K562 (cell line): ENCODE results near the gene GUK1. TPM values are rescaled to one million over a fixed set of nuclear protein-coding genes. Genes with fewer than 3 reads are reported as not detected.

ENCODE experiments used
- CBX5 ChIP-seq: IDR thresholded peaks from 2 replicates; pipeline ENCODE4 v1.6.1; 2014; ENCODE audit warnings: low read depth, borderline replicate concordance
- CHD1 ChIP-seq: fragments of 200-600 bp; sonication (generic); IDR thresholded peaks from one replicate; pipeline ENCODE4 v1.6.1; 2012; ENCODE audit warnings: mild to moderate bottlenecking, moderate library complexity, low read length, inconsistent platforms
- GTF2A2 ChIP-seq: IDR thresholded peaks from 2 replicates; pipeline ENCODE4 v1.6.1; 2016; ENCODE audit warnings: mild to moderate bottlenecking, missing genetic modification characterization, missing compliant biosample characterization
- HEY1 ChIP-seq: fragments of 250-450 bp; sonication (Bioruptor Pico); IDR thresholded peaks from 2 replicates; pipeline ENCODE4 v1.5.0; 2020; ENCODE audit warnings: mild to moderate bottlenecking, moderate library complexity, borderline replicate concordance
- HNRNPUL1 ChIP-seq: fragments of 200-400 bp; formaldehyde crosslinking; IDR thresholded peaks from 2 replicates; pipeline ENCODE4 v1.6.1; 2017; ENCODE audit warnings: low read length
- LEF1 ChIP-seq: fragments of 450-650 bp; IDR thresholded peaks from 2 replicates; pipeline ENCODE4 v1.6.1; 2016; ENCODE audit warnings: mild to moderate bottlenecking
- MCM3 ChIP-seq: fragments of 450-650 bp; IDR thresholded peaks from 2 replicates; pipeline ENCODE4 v1.6.1; 2016
- MCM5 ChIP-seq: fragments of 450-650 bp; IDR thresholded peaks from 2 replicates; pipeline ENCODE4 v1.6.1; 2016; ENCODE audit warnings: low read depth
- MTA1 ChIP-seq: fragments of 450-650 bp; IDR thresholded peaks from 2 replicates; pipeline ENCODE4 v1.6.1; 2017; ENCODE audit warnings: borderline replicate concordance
- MXI1 ChIP-seq: IDR thresholded peaks from 2 replicates; pipeline ENCODE4 v1.6.1; 2011; ENCODE audit warnings: low read depth, mild to moderate bottlenecking, improper control_type of control experiment, low read length
- PHTF2 ChIP-seq: fragments of 250-450 bp; sonication (Bioruptor Pico); IDR thresholded peaks from 2 replicates; pipeline ENCODE4 v1.5.0; 2021; ENCODE audit warnings: mild to moderate bottlenecking
- PYGO2 ChIP-seq: fragments of 450-650 bp; IDR thresholded peaks from 2 replicates; pipeline ENCODE4 v1.6.1; 2016; ENCODE audit warnings: mild to moderate bottlenecking, missing genetic modification characterization, moderate library complexity, missing compliant biosample characterization
- SMAD3 ChIP-seq: fragments of 450-650 bp; formaldehyde crosslinking; conservative IDR thresholded peaks from 2 replicates; pipeline ENCODE4 v1.4.0; 2020; ENCODE audit warnings: mild to moderate bottlenecking
- TRIM28 ChIP-seq: fragments of 450-650 bp; IDR thresholded peaks from 2 replicates; pipeline ENCODE4 v1.6.1; 2017
- ZC3H4 ChIP-seq: sonication (generic); formaldehyde crosslinking; IDR thresholded peaks from 2 replicates; pipeline ENCODE4 v1.9.0; 2021; ENCODE audit warnings: missing genetic modification reagents, borderline replicate concordance
- ZNF134 ChIP-seq: fragments of 250-450 bp; sonication (Bioruptor Pico); conservative IDR thresholded peaks from 2 replicates; pipeline ENCODE4 v1.4.0; 2020
- ZNF764 ChIP-seq: fragments of 250-450 bp; sonication (Bioruptor Pico); IDR thresholded peaks from 2 replicates; pipeline ENCODE4 v1.4.0; 2020; ENCODE audit warnings: low read depth, mild to moderate bottlenecking, moderate library complexity
- ZSCAN29 ChIP-seq: fragments of 450-650 bp; IDR thresholded peaks from 2 replicates; pipeline ENCODE4 v1.6.1; 2017
- polyA plus RNA-seq, 8 experiments: library from polyadenylated mRNA; depleted of rRNA in 4 of 8; stranded (reverse) in 5 of 8; unstranded in 3 of 8; fragments of >200 nt; fragmentation: Nextera tagmentation in 2 of 8; fragmentation: Illumina TruSeq in 1 of 8; extraction: Ambion mirVana in 2 of 8; extraction: Trizol in 1 of 8; gene quantifications; 2 replicates each; pipeline versions ENCODE4 v1.2.1 to v1.2.3, GENCODE V29; 2011 to 2014; ENCODE audit warnings: inconsistent platforms in 1 of 8, missing spikeins in 1 of 8
- total RNA-seq, 7 experiments: library from RNA; depleted of rRNA in 6 of 7; stranded (reverse); fragments of >200 nt in 6 of 7; fragmentation: Illumina TruSeq in 2 of 7; extraction: Trizol in 2 of 7; gene quantifications; 2 replicates each; pipeline versions ENCODE4 v1.2.1 to v1.2.3, GENCODE V29; 2011 to 2021; ENCODE audit warnings: low replicate concordance in 1 of 7
- TF ChIP-seq, protein P1 (sequence below): fragments of 450-650 bp; IDR thresholded peaks from 2 replicates; pipeline ENCODE4 v1.6.1; 2018; ENCODE audit warnings: mild to moderate bottlenecking, low read depth; ENCODE audit not compliant: partially characterized antibody
- TF ChIP-seq, protein P2 (sequence below): fragments of 450-650 bp; IDR thresholded peaks from 2 replicates; pipeline ENCODE4 v1.7.1; 2018; ENCODE audit warnings: mild to moderate bottlenecking, low read depth; ENCODE audit not compliant: partially characterized antibody
- TF ChIP-seq, protein P3 (sequence below): fragments of 250-450 bp; sonication (Bioruptor Pico); IDR thresholded peaks from 2 replicates; pipeline ENCODE4 v1.8.0; 2021; ENCODE audit warnings: moderate library complexity, mild to moderate bottlenecking, inconsistent platforms
- TF ChIP-seq, protein P4 (sequence below): IDR thresholded peaks from 2 replicates; pipeline ENCODE4 v1.6.1; 2011; ENCODE audit not compliant: insufficient read length; ENCODE audit errors: extremely low read depth

GUK1 gene
- total and polyA plus RNA-seq, 9 of the 15 experiments (the other 6 are each of a cell fraction or from before 2014, with no cell fraction given), result 7.0 to 331 (median 132) TPM

DNA sequence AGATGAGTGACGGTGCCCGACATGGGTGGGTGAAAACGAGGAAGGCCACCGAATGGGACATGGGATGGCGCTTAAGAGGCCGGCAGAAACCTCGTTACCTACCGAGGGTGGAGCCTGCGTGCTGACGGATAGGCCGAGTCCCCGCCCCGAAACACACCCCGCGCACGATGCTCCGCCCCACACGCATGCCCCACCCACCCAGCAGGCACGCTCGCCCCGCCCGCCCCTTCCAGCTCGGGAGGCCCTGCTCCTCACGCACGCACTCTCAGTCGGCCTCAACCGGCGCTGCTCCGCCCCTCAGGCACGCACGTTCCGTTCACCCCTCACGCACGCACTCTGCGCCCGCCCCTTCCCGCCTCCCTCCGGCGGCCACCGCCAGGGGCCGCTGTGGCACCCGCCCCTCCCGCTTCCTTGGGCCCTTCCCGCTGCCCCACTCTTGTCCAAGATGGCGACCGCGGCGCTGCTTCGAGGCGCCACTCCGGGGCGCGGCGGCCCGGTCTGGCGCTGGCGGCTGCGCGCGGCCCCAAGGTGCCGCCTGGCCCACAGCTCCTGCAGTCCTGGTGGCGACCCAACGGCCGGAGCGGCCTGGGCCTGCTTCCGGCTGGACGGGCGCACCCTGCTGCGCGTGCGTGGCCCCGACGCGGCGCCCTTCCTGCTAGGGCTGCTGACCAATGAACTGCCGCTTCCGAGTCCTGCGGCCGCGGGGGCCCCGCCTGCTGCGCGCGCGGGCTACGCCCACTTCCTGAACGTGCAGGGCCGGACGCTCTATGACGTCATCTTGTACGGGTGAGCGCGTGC lies 25.5 kb downstream of the GUK1 start, which contains the start of gene IBA57 (continued):
- no peak for TF ChIP-seq MTA1
- TF ChIP-seq ZNF134 (CRISPR knock-in tag), result no peak
- TF ChIP-seq GTF2A2, result 0 out of 2 replicates have a peak, but pooled peaks have one; percentile 61
- no peak for TF ChIP-seq PYGO2 (tag)
- TF ChIP-seq PHTF2, result no peak
- TF ChIP-seq, protein P1, sequence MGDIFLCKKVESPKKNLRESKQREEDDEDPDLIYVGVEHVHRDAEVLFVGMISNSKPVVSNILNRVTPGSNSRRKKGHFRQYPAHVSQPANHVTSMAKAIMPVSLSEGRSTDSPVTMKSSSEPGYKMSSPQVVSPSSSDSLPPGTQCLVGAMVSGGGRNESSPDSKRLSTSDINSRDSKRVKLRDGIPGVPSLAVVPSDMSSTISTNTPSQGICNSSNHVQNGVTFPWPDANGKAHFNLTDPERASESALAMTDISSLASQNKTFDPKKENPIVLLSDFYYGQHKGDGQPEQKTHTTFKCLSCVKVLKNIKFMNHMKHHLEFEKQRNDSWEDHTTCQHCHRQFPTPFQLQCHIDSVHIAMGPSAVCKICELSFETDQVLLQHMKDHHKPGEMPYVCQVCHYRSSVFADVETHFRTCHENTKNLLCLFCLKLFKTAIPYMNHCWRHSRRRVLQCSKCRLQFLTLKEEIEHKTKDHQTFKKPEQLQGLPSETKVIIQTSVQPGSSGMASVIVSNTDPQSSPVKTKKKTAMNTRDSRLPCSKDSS, result no peak
- no peak for TF ChIP-seq ZNF764 (CRISPR knock-in tag)
- 0 out of 2 replicates have a peak, but pooled peaks have one; percentile 81 for TF ChIP-seq ZC3H4 (CRISPR knock-in tag)
- peak; percentile 15; the same call in 1 of the 2 replicates for TF ChIP-seq LEF1
- TF ChIP-seq MCM5, result no peak
- TF ChIP-seq, protein P2, sequence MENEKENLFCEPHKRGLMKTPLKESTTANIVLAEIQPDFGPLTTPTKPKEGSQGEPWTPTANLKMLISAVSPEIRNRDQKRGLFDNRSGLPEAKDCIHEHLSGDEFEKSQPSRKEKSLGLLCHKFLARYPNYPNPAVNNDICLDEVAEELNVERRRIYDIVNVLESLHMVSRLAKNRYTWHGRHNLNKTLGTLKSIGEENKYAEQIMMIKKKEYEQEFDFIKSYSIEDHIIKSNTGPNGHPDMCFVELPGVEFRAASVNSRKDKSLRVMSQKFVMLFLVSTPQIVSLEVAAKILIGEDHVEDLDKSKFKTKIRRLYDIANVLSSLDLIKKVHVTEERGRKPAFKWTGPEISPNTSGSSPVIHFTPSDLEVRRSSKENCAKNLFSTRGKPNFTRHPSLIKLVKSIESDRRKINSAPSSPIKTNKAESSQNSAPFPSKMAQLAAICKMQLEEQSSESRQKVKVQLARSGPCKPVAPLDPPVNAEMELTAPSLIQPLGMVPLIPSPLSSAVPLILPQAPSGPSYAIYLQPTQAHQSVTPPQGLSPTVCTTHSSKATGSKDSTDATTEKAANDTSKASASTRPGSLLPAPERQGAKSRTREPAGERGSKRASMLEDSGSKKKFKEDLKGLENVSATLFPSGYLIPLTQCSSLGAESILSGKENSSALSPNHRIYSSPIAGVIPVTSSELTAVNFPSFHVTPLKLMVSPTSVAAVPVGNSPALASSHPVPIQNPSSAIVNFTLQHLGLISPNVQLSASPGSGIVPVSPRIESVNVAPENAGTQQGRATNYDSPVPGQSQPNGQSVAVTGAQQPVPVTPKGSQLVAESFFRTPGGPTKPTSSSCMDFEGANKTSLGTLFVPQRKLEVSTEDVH, result peak; percentile 57
- no peak for TF ChIP-seq SMAD3 (CRISPR knock-in tag)
- TF ChIP-seq, protein P3, sequence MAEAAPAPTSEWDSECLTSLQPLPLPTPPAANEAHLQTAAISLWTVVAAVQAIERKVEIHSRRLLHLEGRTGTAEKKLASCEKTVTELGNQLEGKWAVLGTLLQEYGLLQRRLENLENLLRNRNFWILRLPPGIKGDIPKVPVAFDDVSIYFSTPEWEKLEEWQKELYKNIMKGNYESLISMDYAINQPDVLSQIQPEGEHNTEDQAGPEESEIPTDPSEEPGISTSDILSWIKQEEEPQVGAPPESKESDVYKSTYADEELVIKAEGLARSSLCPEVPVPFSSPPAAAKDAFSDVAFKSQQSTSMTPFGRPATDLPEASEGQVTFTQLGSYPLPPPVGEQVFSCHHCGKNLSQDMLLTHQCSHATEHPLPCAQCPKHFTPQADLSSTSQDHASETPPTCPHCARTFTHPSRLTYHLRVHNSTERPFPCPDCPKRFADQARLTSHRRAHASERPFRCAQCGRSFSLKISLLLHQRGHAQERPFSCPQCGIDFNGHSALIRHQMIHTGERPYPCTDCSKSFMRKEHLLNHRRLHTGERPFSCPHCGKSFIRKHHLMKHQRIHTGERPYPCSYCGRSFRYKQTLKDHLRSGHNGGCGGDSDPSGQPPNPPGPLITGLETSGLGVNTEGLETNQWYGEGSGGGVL (CRISPR knock-in tag), result no peak
- peak; percentile 43; the same call in 1 of the 2 replicates for TF ChIP-seq ZSCAN29
- no peak for TF ChIP-seq MCM3
- TF ChIP-seq CBX5, result peak; percentile 72; the same call in 1 of the 2 replicates
- TF ChIP-seq MXI1, result 0 out of 2 replicates have a peak, but pooled peaks have one; percentile 17
- no peak for TF ChIP-seq CHD1
- no peak for TF ChIP-seq HNRNPUL1
- TF ChIP-seq, protein P4, sequence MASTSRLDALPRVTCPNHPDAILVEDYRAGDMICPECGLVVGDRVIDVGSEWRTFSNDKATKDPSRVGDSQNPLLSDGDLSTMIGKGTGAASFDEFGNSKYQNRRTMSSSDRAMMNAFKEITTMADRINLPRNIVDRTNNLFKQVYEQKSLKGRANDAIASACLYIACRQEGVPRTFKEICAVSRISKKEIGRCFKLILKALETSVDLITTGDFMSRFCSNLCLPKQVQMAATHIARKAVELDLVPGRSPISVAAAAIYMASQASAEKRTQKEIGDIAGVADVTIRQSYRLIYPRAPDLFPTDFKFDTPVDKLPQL, result no peak
- TF ChIP-seq TRIM28, result peak; percentile 60; the same call in 1 of the 2 replicates
- no peak for TF ChIP-seq HEY1 (CRISPR knock-in tag)
